Measurements from ENCODE around the gene TLN1. TPM values are rescaled to one million over a fixed set of nuclear protein-coding genes. Genes with fewer than 3 reads are reported as not detected.

The TLN1 gene, protein sequence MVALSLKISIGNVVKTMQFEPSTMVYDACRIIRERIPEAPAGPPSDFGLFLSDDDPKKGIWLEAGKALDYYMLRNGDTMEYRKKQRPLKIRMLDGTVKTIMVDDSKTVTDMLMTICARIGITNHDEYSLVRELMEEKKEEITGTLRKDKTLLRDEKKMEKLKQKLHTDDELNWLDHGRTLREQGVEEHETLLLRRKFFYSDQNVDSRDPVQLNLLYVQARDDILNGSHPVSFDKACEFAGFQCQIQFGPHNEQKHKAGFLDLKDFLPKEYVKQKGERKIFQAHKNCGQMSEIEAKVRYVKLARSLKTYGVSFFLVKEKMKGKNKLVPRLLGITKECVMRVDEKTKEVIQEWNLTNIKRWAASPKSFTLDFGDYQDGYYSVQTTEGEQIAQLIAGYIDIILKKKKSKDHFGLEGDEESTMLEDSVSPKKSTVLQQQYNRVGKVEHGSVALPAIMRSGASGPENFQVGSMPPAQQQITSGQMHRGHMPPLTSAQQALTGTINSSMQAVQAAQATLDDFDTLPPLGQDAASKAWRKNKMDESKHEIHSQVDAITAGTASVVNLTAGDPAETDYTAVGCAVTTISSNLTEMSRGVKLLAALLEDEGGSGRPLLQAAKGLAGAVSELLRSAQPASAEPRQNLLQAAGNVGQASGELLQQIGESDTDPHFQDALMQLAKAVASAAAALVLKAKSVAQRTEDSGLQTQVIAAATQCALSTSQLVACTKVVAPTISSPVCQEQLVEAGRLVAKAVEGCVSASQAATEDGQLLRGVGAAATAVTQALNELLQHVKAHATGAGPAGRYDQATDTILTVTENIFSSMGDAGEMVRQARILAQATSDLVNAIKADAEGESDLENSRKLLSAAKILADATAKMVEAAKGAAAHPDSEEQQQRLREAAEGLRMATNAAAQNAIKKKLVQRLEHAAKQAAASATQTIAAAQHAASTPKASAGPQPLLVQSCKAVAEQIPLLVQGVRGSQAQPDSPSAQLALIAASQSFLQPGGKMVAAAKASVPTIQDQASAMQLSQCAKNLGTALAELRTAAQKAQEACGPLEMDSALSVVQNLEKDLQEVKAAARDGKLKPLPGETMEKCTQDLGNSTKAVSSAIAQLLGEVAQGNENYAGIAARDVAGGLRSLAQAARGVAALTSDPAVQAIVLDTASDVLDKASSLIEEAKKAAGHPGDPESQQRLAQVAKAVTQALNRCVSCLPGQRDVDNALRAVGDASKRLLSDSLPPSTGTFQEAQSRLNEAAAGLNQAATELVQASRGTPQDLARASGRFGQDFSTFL (N-terminal part only)
- 100 to 1,000 TPM; 448 to 450 TPM for total RNA-seq

DNA sequence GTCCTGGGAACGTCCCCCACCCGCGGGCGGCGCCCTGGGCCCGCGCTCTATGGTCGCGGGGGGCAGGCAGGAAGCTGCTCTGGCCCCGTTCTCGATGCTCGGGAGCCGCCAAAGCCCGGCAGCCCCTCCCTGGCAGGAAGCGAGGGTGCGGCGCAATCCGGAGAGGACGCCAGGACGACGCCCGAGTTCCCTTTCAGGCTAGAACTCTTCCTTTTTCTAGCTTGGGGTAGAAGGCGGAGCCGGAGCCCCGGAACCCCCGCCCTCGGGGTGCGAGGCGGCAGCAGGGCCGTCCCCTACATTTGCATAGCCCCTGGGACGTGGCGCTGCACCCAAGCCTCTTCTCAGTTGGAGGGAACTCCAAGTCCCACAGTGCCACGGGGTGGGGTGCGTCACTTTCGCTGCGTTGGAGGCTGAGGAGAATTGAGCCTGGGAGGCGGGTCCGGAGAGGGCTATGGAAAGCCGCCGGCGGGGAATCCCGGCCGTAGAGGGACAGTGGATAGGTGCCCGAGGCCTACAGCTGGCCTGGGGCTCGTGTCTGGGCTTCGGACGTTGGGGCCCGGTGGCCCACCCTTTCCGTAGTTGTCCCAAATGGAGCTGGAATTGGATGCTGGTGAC is at the start of gene TLN1, which contains the start of gene CREB3:
Gene TLN1, minus strand, starts transcription at position 11 of the 615 bp plus-strand sequence. CDS start 6,501 bp downstream, outside the sequence.
Gene CREB3, plus strand, starts transcription at position 482 of the 615 bp plus-strand sequence. Its CDS starts 107 bp downstream, at position 589.
- DNase-seq (peak; percentile 99), ATAC-seq (peak; percentile 93)
- H3K36me3 Mint-ChIP-seq (ENCODE audit: low read depth), result peaks cover 23% of the 10 kb centered on the region
- H3K27ac Mint-ChIP-seq, result peak within 1 kb of the TSS; percentile 89
- no peaks in the 10 kb centered on the region for H3K9me3 Mint-ChIP-seq (ENCODE audit: insufficient read depth)
- ChIA-PET CTCF (interaction anchor here (0.9 to 23.9 kb wide), 21 partner anchors 9 to 150 kb away, joined by 3 to 209 read pairs (median 6); partner anchors contain the start of genes CCDC107, GBA2, HINT2 and MSMP), POLR2A (interaction anchor here (0.6 to 4.7 kb wide), 18 partner anchors 11 to 616 kb away, joined by 3 to 37 read pairs (median 4); partner anchors contain the start of genes ARHGEF39, ATOSB, CCDC107 and GBA2)
- no peaks in the 10 kb centered on the region for H3K27me3 Mint-ChIP-seq (ENCODE audit: low read depth)
- peaks cover 23% of the 10 kb centered on the region for H3K4me1 Mint-ChIP-seq (ENCODE audit: low read depth)
- H3K4me3 Mint-ChIP-seq, result no peak within 1 kb of the TSS

DNA sequence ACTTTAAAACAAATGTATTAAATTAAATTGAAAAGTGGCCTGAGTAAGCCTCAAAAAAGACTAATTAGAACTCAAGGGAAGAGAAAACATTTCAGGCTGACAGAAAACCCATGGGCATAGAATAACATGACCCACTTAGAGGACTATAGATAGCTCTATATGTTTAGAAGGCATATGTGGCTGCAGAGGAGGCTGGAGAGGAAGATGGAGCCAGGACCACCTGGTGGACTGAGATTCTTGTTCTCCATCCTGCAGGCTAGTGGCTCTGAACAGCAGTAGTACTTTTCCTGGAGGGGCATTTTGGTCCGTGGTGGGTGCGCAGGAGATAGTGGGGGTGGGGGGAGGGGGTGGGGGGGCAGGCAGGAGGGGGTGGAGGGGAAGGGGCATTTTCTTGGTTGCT is 49.1 kb upstream of the TLN1 start:
- H3K4me1 Mint-ChIP-seq (ENCODE audit: low read depth), result no peaks in the 10 kb centered on the region
- no peaks in the 10 kb centered on the region for H3K9me3 Mint-ChIP-seq (ENCODE audit: insufficient read depth)
- POLR2A ChIA-PET, result no interaction called here
- H3K27ac Mint-ChIP-seq, result no peak overlapping the region
- DNase-seq (no peak), ATAC-seq (no peak)
- no peaks in the 10 kb centered on the region for H3K27me3 Mint-ChIP-seq (ENCODE audit: low read depth)
- H3K36me3 Mint-ChIP-seq (ENCODE audit: low read depth), result peaks cover 20% of the 10 kb centered on the region
- no peak overlapping the region for H3K4me3 Mint-ChIP-seq
- CTCF ChIA-PET, result interaction anchor here (4.1 kb wide), 1 partner anchor 9 kb away, joined by 17 read pairs; no protein-coding TSS in a partner anchor

DNA sequence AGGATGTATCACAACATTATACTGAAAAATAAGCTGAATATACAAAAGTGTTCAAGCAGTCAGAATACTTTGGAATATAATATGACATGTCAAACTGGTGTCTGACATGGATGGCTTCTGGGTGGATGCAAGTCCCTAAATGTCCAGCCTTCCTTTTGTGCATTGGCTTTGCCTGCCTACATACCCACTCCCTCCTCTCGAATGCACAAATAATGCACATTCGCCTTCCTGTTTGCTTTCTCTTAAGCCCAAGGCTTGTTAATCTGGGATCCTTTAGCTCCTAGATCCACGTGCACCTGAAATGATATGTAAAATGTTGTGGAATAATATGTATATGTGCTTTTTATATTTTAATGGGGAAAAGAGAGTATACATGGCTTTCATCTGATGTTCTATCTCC is 46.5 kb upstream of the TLN1 start:
- Mint-ChIP-seq H3K36me3 (ENCODE audit: low read depth) (peaks cover 8% of the 10 kb centered on the region), H3K4me1 (ENCODE audit: low read depth) (no peaks in the 10 kb centered on the region), H3K27me3 (ENCODE audit: low read depth) (no peaks in the 10 kb centered on the region), H3K4me3 (no peak overlapping the region), H3K27ac (no peak overlapping the region), H3K9me3 (ENCODE audit: insufficient read depth) (no peaks in the 10 kb centered on the region)
- no peak for ATAC-seq
- DNase-seq, result no peak
- POLR2A ChIA-PET, result interaction anchor here (0.6 to 1.1 kb wide), 3 partner anchors 13 to 47 kb away, joined by 3 to 4 read pairs (median 4); partner anchors contain the start of genes CREB3 and TLN1
- CTCF ChIA-PET, result interaction anchor here (0.8 to 4.1 kb wide), 6 partner anchors 10 to 175 kb away, joined by 3 to 17 read pairs (median 5); no protein-coding TSS in a partner anchor

DNA sequence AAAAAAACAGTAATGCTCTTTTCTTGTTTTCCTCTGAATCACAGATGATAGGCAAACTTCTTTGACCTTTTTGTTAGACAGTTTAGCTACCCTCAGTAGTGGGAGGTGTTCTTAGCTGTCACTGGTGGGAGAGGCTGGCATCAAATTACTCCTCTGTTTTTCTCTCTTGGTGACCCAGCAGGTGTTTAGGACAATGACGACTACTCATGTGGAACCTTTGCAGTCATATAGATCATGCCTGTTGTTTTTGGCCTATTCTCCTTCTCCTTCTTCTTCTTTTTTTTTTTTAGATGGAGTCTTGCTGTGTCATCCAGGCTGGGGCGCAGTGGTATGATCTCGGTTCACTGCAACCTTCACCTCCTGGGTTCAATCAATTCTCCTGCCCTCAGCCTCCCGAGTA is 44.0 kb upstream of the TLN1 start:
- no peak overlapping the region for H3K4me3 Mint-ChIP-seq
- CTCF ChIA-PET, result interaction anchor here (1.1 to 1.6 kb wide), 5 partner anchors 12 to 172 kb away, joined by 3 to 11 read pairs (median 5); no protein-coding TSS in a partner anchor
- H3K36me3 Mint-ChIP-seq (ENCODE audit: low read depth), result peaks cover 4% of the 10 kb centered on the region
- no peaks in the 10 kb centered on the region for H3K27me3 Mint-ChIP-seq (ENCODE audit: low read depth)
- POLR2A ChIA-PET, result interaction anchor here (1.3 kb wide), 1 partner anchor 26 kb away, joined by 3 read pairs; no protein-coding TSS in a partner anchor
- ATAC-seq (no peak), DNase-seq (no peak)
- no peaks in the 10 kb centered on the region for H3K4me1 Mint-ChIP-seq (ENCODE audit: low read depth)
- H3K27ac Mint-ChIP-seq, result no peak overlapping the region
- H3K9me3 Mint-ChIP-seq (ENCODE audit: insufficient read depth), result no peaks in the 10 kb centered on the region

DNA sequence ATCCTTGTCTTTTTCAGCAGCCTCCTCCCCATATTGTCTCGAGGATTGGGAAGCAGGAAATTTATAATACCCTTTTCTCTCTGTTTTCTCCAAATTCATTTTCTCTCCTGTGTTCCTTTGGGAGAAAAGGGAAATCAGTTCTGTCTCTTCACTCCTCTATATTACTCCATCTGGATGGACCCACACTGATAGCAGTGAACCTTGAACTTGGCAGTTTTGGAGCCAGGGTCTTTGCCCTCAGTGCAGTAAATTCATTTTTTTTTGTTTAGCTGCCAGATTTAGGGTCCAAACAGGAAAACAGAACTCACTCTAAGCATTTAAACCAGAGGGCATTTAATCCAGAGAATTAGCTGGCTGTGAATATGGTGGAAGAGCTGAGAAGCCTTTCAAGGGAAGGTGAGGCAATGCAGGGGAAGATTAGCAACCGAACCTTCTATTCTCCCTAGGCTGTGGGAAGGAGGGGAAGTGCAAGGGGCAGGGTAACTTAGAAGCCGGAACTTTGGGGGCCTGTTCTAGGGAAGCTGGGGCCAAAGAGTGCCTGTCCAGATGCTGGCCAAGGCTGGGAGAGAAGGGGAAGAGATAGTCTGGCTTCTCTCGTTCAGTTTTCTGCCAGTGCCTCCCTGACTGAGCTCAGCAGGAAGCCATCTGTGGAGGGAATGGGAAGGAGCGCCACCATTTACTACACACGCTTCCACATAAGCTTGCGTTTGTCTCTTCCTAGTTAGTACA is 43.1 kb upstream of the TLN1 start:
- DNase-seq, result no peak
- Mint-ChIP-seq H3K36me3 (ENCODE audit: low read depth) (peaks cover 3% of the 10 kb centered on the region), H3K4me3 (no peak overlapping the region), H3K27me3 (ENCODE audit: low read depth) (no peaks in the 10 kb centered on the region), H3K27ac (no peak overlapping the region), H3K9me3 (ENCODE audit: insufficient read depth) (no peaks in the 10 kb centered on the region), H3K4me1 (ENCODE audit: low read depth) (no peaks in the 10 kb centered on the region)
- ChIA-PET POLR2A (interaction anchor here (1.3 kb wide), 1 partner anchor 25 kb away, joined by 3 read pairs; no protein-coding TSS in a partner anchor), CTCF (interaction anchor here (0.8 to 1.6 kb wide), 7 partner anchors 13 to 171 kb away, joined by 3 to 11 read pairs (median 3); partner anchors contain the start of genes SPAG8 and TMEM8B)
- no peak for ATAC-seq

DNA sequence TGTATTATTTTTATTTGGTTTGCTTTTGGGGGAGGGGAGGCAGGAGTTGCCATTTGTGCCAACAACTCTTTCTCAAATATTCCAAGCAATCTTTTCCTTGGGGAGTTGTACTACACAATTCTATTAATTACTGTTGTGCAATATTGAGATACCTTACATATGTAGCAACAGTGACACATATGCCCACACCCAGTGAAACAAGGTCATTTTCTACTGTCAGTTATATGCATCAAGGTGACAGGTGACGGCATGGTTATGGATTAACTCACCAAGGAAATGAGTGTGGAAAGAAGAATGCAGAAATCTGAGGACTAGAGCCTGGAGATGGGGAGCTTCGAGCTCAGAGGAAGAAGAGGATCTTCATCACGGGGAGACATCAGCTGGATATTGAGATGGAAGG is 39.9 kb upstream of the TLN1 start:
- POLR2A ChIA-PET, result interaction anchor here (1.2 kb wide), 1 partner anchor 23 kb away, joined by 5 read pairs; the partner anchor contains the start of genes GBA2 and RGP1

DNA sequence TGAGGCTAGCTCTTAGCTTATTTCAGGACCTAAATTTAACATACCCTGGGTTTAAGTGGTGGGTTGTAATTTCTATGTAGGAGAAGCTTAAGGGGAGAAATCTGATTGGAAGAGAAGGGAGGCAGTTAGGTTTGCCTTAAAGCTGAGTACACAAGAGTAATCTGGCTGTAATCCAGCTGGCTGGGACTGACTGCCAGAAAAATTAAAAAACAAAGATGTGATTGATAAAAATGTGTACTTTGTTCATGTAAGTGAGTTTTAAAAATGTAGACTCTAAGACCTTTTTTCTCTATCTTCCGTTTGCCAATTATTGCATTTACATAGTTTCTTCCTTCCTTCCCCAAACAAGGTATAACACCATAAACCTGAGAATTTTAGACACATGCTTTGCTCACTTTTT is 39.5 kb upstream of the TLN1 start:
- Mint-ChIP-seq H3K4me3 (no peak overlapping the region), H3K27ac (no peak overlapping the region), H3K36me3 (ENCODE audit: low read depth) (no peaks in the 10 kb centered on the region), H3K4me1 (ENCODE audit: low read depth) (no peaks in the 10 kb centered on the region), H3K9me3 (ENCODE audit: insufficient read depth) (no peaks in the 10 kb centered on the region), H3K27me3 (ENCODE audit: low read depth) (no peaks in the 10 kb centered on the region)
- POLR2A ChIA-PET, result no interaction called here
- CTCF ChIA-PET, result interaction anchor here (0.9 to 2.1 kb wide), 8 partner anchors 7 to 55 kb away, joined by 3 to 8 read pairs (median 4); no protein-coding TSS in a partner anchor
- ATAC-seq (no peak), DNase-seq (no peak)

More for the DNA sequence above, 39.9 kb upstream of the TLN1 start:
- Mint-ChIP-seq H3K27ac (no peak overlapping the region), H3K4me3 (no peak overlapping the region), H3K9me3 (ENCODE audit: insufficient read depth) (no peaks in the 10 kb centered on the region), H3K4me1 (ENCODE audit: low read depth) (no peaks in the 10 kb centered on the region), H3K27me3 (ENCODE audit: low read depth) (no peaks in the 10 kb centered on the region), H3K36me3 (ENCODE audit: low read depth) (no peaks in the 10 kb centered on the region)
- DNase-seq, result no peak
- CTCF ChIA-PET, result interaction anchor here (1.0 to 1.5 kb wide), 4 partner anchors 8 to 18 kb away, joined by 4 to 6 read pairs (median 5); partner anchors contain the start of gene MSMP
- no peak for ATAC-seq

DNA sequence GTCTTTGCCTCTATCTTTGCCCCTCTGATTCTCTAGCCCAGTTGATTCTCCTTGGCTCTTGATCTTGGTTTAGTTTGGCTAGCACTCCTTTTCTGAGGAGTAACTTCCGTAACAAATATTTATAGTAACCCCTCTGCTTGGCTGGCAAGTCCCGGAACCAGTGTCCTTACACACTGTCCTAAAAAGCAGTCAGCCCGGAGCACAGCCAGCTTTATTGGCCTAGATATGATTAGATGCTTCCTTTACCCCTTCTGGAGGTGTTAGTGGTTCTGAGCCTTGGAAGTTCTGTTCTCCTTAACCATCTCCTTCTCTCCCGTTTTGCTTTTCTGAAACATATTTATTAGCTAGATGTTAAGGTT is 39.1 kb upstream of the TLN1 start:
- CTCF ChIA-PET, result interaction anchor here (0.9 to 2.1 kb wide), 7 partner anchors 9 to 55 kb away, joined by 3 to 8 read pairs (median 4); no protein-coding TSS in a partner anchor
- Mint-ChIP-seq H3K4me3 (no peak overlapping the region), H3K4me1 (ENCODE audit: low read depth) (no peaks in the 10 kb centered on the region), H3K27me3 (ENCODE audit: low read depth) (no peaks in the 10 kb centered on the region), H3K36me3 (ENCODE audit: low read depth) (no peaks in the 10 kb centered on the region), H3K9me3 (ENCODE audit: insufficient read depth) (no peaks in the 10 kb centered on the region), H3K27ac (no peak overlapping the region)
- ATAC-seq (no peak), DNase-seq (no peak)
- POLR2A ChIA-PET, result no interaction called here

DNA sequence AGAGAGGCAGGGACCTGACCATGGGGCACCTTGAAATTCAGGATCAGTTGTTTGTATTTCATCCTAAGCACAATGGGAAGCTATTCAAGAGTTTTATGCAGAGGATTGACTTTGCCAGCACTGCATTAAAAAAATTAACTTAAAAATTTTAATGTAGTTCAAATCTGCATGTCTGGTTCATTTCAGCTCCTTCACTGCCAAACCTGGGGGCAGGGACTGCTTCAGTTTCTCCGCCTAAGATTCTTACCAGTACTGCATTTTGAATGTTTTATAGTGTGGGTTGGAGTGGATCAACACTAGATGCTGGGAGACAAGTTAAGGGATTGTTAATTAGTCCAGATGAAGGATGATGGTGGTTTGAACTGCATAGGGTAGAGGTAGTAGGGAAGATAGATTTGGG is 37.8 kb upstream of the TLN1 start:
- Mint-ChIP-seq H3K9me3 (ENCODE audit: insufficient read depth) (no peaks in the 10 kb centered on the region), H3K27me3 (ENCODE audit: low read depth) (no peaks in the 10 kb centered on the region), H3K27ac (no peak overlapping the region), H3K4me3 (no peak overlapping the region), H3K4me1 (ENCODE audit: low read depth) (no peaks in the 10 kb centered on the region), H3K36me3 (ENCODE audit: low read depth) (no peaks in the 10 kb centered on the region)
- no peak for DNase-seq
- ChIA-PET POLR2A (interaction anchor here (0.7 kb wide), 1 partner anchor 57 kb away, joined by 3 read pairs; no protein-coding TSS in a partner anchor), CTCF (interaction anchor here (1.4 to 2.1 kb wide), 2 partner anchors 13 to 112 kb away, joined by 4 to 8 read pairs; no protein-coding TSS in a partner anchor)
- ATAC-seq, result no peak

DNA sequence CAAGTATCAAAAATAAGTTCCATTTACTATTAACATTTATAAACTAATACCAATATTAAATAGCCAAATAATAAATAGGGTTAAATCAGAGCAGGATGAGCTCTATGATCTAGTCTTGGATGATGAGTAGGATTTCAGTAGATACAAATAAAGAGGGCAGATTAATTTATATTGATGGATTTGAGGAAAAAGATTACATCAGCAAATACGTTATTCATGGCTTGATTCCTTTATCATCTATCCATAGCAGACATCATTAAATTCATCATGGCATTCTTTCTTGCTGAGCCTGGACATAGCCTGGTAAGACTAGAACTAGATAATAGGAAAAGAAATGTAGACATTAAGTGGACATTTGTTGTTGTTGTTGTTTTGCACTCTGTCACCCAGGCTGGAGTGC is 35.5 kb upstream of the TLN1 start:
- Mint-ChIP-seq H3K27me3 (ENCODE audit: low read depth) (no peaks in the 10 kb centered on the region), H3K4me3 (no peak overlapping the region), H3K4me1 (ENCODE audit: low read depth) (peaks cover 2% of the 10 kb centered on the region), H3K9me3 (ENCODE audit: insufficient read depth) (no peaks in the 10 kb centered on the region), H3K27ac (no peak overlapping the region), H3K36me3 (ENCODE audit: low read depth) (peaks cover 3% of the 10 kb centered on the region)
- ATAC-seq, result no peak
- CTCF ChIA-PET, result interaction anchor here (0.6 kb wide), 1 partner anchor 21 kb away, joined by 3 read pairs; no protein-coding TSS in a partner anchor
- POLR2A ChIA-PET, result no interaction called here
- DNase-seq, result no peak
